Measurements from ENCODE around the gene TCEAL2.
"Not testable (repeated sequence)": the region's sequence is repeated elsewhere in the genome, so short reads cannot be mapped to it uniquely, and the experiment has no call there.

Gene TCEAL2

GRCh38 chrX:102125436-102125835 lies at the start of gene TCEAL2:
Gene TCEAL2 (plus strand): TSS chrX:102125679. CDS start chrX:102126831, 1,152 bp downstream.
- not testable (repeated sequence) for FAIRE-seq

- no peak for FAIRE-seq
Measured at GRCh38 chrX:102077426-102077825, 48.1 kb upstream of the TCEAL2 start.

GRCh38 chrX:102085706-102086105 lies 39.8 kb upstream of the TCEAL2 start:
- FAIRE-seq, result no peak

DNA sequence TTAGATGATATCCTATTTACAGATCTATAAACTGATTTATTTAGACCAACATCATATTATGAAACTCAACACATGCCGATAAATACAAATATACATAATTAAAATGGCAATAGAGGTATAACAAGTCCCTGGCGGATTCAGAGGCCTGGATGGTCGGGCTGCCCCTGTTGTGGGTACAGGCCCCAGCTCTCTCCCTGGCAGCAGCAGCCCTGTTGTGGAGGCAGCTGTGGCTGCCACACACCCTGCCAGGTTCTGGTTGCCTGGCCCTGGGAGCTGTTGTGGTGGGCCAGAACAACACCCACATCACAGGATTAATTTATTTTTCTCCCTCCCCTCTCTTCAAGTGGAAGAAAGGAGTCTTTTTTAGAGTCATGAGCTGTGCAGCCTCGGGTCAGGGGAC lies 12.1 kb upstream of the TCEAL2 start:
- no peak for FAIRE-seq

- FAIRE-seq, result no peak
Measured at GRCh38 chrX:102115748-102116147, 9.7 kb upstream of the TCEAL2 start.

- not testable (repeated sequence) for FAIRE-seq
Measured at GRCh38 chrX:102125014-102125413, 465 bp upstream of the TCEAL2 start.

GRCh38 chrX:102126080-102126818 lies 770 bp downstream of the TCEAL2 start:
- not testable (repeated sequence) for FAIRE-seq

DNA sequence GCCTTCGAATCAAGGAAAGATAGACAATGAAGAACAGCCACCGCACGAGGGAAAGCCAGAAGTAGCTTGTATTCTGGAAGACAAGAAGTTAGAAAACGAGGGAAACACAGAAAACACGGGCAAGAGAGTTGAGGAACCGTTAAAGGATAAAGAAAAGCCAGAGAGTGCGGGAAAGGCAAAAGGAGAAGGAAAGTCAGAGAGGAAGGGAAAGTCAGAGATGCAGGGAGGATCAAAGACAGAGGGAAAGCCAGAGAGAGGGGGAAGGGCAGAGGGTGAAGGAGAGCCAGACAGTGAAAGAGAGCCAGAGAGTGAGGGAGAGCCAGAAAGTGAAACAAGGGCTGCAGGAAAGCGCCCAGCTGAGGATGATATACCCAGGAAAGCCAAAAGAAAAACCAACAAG lies 1.4 kb downstream of the TCEAL2 start:
- no peak for FAIRE-seq

- peak; percentile 25 for FAIRE-seq
Measured at GRCh38 chrX:102129473-102129872, 4.0 kb downstream of the TCEAL2 start.

GRCh38 chrX:102138064-102138463 lies 12.6 kb downstream of the TCEAL2 start:
- FAIRE-seq, result no peak

DNA sequence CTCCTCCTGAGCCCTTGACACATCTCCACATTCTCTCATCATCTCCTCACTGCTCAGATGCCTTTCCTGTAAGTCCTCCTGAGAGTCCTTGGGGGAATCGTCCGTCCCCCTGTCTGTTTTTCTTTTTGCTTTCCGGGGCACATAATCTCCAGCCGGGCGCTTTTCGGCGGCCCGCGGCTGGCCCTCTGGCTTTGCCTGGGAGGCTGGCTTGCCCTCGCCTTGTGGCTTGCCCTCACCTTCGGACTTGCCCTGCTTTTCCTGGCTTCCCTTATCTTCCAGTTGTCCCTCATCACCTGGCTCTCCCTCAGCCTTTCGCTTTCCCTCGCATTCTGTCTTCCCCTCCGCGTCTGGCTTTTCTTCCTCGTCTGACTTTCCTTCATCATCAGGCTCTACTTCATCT lies 15.4 kb downstream of the TCEAL2 start:
- FAIRE-seq, result not testable (repeated sequence)

- not testable (repeated sequence) for FAIRE-seq
Measured at GRCh38 chrX:102141631-102142030, 16.2 kb downstream of the TCEAL2 start.

- not testable (repeated sequence) for FAIRE-seq
Measured at GRCh38 chrX:102142274-102142673, 16.8 kb downstream of the TCEAL2 start, which contains the start of gene TCEAL6. Gene TCEAL6 (minus strand): TSS chrX:102142481.

DNA sequence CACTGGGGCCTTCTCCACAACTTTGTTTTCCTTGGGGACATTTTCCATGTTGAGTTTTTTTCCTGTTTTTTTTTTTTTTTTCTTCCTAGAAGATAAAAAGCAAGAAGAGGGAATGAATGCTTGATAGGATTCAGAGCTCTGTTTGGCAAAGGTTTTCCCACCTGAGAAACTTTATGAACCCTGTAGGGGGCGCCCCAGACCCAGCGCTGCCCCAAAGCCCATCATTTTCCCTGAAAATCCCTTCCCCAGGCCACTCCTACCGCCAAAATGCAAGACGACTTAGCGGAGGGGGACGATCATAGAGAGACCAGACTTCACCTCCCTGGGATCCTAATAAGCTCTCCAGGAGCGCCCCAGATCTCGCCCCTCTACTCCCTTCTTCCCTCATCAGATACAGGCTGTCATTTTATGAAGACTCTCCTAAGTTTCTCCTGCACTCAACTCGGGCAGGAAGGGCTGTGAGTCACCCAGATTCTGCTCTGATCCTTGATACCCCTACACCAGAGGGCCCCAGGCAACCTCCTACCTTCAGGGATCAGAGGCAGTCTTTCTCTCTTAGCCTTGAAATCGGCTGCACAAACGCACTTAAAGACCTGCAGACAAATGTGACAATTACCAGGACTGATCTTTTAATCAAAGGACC lies 28.9 kb downstream of the TCEAL2 start:
- FAIRE-seq, result no peak

GRCh38 chrX:102154900-102155805 lies 29.7 kb downstream of the TCEAL2 start:
- no peak for FAIRE-seq

GRCh38 chrX:102155806-102156179 lies 30.3 kb downstream of the TCEAL2 start, which contains the start of gene BEX5:
Gene BEX5 (minus strand): TSS chrX:102155977. CDS start chrX:102154265, 1,712 bp downstream.
- FAIRE-seq, result no peak
